Measurements from ENCODE around the gene CNTN2. TPM values are rescaled to one million over a fixed set of nuclear protein-coding genes. Genes with fewer than 3 reads are reported as not detected.

Gene CNTN2, protein sequence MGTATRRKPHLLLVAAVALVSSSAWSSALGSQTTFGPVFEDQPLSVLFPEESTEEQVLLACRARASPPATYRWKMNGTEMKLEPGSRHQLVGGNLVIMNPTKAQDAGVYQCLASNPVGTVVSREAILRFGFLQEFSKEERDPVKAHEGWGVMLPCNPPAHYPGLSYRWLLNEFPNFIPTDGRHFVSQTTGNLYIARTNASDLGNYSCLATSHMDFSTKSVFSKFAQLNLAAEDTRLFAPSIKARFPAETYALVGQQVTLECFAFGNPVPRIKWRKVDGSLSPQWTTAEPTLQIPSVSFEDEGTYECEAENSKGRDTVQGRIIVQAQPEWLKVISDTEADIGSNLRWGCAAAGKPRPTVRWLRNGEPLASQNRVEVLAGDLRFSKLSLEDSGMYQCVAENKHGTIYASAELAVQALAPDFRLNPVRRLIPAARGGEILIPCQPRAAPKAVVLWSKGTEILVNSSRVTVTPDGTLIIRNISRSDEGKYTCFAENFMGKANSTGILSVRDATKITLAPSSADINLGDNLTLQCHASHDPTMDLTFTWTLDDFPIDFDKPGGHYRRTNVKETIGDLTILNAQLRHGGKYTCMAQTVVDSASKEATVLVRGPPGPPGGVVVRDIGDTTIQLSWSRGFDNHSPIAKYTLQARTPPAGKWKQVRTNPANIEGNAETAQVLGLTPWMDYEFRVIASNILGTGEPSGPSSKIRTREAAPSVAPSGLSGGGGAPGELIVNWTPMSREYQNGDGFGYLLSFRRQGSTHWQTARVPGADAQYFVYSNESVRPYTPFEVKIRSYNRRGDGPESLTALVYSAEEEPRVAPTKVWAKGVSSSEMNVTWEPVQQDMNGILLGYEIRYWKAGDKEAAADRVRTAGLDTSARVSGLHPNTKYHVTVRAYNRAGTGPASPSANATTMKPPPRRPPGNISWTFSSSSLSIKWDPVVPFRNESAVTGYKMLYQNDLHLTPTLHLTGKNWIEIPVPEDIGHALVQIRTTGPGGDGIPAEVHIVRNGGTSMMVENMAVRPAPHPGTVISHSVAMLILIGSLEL
- total RNA-seq (1 to 10 TPM in 1 of 7 donors, under 1 TPM in 3, not detected in 3; 0.06 to 2.6 (median 0.27) TPM), polyA plus RNA-seq (under 1 TPM; 0.02 to 0.38 (median 0.05) TPM)
- long read RNA-seq, donor 1 = 0 reads
- long read RNA-seq, donor 2, partial matches to known transcripts = 0 of 1 reads
- long read RNA-seq, donor 2, other reads (novel, unspliced or antisense) = 0 of 1 reads

DNA sequence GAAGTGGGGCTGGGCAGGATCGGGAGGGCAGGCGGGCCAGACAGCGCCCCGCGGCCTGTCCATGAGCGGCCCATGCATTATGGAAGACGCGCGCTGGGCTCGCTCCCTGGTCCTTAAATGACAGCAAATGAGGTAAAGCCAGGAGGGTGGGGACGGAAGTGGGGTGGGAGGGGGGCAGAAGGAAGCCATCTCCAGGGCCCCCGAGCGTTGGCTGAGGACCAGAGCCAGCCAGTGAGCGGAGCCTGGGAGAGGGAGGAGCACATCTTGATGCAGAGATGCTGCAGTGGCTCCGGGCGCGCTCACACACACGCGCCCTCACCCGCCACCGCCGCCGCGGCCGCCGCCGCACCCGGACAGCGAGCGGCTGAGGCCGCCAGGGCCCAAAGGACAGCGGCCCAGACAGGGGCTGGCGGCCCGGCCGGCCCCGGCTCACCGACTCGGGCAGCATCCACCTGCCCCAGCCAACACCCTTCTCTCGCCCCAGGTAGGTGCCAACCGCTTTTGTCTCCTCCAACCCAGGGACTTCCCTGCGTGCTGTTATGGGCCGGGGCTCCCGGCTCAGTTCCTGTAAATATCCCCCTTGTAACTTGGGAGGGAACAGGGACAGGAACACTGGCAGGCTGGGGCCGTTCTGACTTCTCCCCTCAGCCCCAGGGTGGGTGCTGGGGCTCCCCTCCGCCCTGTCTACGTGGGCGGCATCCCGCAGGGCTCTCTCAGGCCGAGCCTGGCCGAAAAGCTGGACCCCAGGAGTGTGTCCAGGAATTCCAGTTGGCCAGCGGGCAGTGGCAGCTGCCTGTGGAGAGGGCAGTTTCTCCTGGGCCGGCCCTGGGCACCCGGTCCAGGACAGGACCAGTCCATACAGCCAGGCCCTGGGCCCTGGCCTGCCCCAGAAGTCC is at the start of gene CNTN2:
Gene CNTN2 (plus strand): TSS at position 302 of the 896 bp plus-strand sequence. CDS start 9,974 bp downstream, outside the sequence.
- WGBS, 5 donors = 7 to 15% (median 12%) methylated on average over 44 to 53 of the region's 53 CpGs
- Histone ChIP-seq H3K9me3 (no peaks in the 10 kb centered on the region), H3K36me3 (no peaks in the 10 kb centered on the region), H3K27ac (no peak within 1 kb of the TSS), H3K4me1 (peaks cover 0 to 13% (median 8%) of the 10 kb centered on the region in 6 donors), H3K27me3 (replicated peaks in 1 of 7) (peaks cover 0 to 72% (median 30%) of the 10 kb centered on the region in 7 donors), H3K4me3 (peak within 1 kb of the TSS in 1 of 8 donors; percentile 21)
- DNase-seq = no peak
- no peak for TF ChIP-seq POLR2A (IDR thresholded peaks at IDR 0.05)
- TF ChIP-seq, protein P1, sequence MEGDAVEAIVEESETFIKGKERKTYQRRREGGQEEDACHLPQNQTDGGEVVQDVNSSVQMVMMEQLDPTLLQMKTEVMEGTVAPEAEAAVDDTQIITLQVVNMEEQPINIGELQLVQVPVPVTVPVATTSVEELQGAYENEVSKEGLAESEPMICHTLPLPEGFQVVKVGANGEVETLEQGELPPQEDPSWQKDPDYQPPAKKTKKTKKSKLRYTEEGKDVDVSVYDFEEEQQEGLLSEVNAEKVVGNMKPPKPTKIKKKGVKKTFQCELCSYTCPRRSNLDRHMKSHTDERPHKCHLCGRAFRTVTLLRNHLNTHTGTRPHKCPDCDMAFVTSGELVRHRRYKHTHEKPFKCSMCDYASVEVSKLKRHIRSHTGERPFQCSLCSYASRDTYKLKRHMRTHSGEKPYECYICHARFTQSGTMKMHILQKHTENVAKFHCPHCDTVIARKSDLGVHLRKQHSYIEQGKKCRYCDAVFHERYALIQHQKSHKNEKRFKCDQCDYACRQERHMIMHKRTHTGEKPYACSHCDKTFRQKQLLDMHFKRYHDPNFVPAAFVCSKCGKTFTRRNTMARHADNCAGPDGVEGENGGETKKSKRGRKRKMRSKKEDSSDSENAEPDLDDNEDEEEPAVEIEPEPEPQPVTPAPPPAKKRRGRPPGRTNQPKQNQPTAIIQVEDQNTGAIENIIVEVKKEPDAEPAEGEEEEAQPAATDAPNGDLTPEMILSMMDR (IDR thresholded peaks at IDR 0.05 in 8 of 11, conservative IDR thresholded peaks at IDR 0.05 in 3 of 11) = no peak
- no peak for TF ChIP-seq POLR2AphosphoS5 (IDR thresholded peaks at IDR 0.05)
- intact Hi-C loops (cut with DNase I; ENCODE audit: low total_unique reads) = no loop called here

DNA sequence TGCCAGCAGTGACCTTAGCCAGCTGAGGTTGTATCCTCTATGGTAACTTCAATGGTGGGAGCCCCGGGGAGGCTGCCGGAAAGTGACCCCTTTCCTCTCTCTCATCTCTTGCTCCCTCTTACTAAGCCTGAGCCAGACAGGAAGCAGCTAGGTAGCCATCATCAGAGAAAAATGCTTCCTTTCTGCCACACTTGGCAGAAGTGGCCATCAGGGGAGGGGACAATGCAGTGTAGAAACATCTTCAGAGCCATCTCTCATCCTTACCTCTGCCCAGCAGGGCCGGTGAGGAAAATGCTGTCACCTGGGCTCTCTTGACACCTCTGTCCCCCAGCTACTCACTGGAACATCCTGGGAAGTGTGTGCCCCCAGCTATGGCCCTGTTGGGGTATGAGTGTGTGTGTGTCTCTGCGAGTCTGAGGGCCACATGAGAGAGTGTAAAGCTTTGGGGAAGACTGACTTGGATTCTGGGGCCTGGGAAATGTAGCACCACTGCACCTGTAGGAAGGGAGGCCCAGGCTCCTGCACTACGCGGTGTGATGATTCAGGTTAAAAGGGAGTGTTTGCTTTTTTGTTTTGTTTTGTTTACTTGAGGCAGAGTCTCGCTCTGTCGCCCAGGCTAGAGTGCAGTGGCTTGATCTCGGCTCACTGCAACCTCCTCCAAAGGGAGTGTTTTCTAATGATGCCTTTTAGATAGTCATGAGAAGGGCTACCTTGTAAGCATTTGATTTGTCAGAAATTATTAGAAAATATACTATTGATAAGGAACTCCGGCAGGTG is 48.7 kb upstream of the CNTN2 start:
- intact Hi-C loops (cut with DNase I; ENCODE audit: low total_unique reads) = no loop called here
- Histone ChIP-seq H3K9me3 (no peaks in the 10 kb centered on the region), H3K36me3 (peaks cover 0 to 4% (median 0%) of the 10 kb centered on the region in 6 donors), H3K27me3 (replicated peaks in 1 of 7) (peaks cover 0 to 8% (median 0%) of the 10 kb centered on the region in 7 donors), H3K27ac (peak overlapping the region in 2 of 8 donors; percentile 5 to 92), H3K4me3 (peak overlapping the region in 1 of 8 donors; percentile 59), H3K4me1 (peaks cover 0 to 40% (median 7%) of the 10 kb centered on the region in 6 donors)
- no peak for TF ChIP-seq POLR2A (IDR thresholded peaks at IDR 0.05)
- TF ChIP-seq, protein P1 (IDR thresholded peaks at IDR 0.05 in 8 of 11, conservative IDR thresholded peaks at IDR 0.05 in 3 of 11) = no peak
- no peak for TF ChIP-seq POLR2AphosphoS5 (IDR thresholded peaks at IDR 0.05)
- 87 to 92% (median 89%) methylated on average over 10 of the region's 10 CpGs for WGBS, 5 donors
- no peak for DNase-seq

DNA sequence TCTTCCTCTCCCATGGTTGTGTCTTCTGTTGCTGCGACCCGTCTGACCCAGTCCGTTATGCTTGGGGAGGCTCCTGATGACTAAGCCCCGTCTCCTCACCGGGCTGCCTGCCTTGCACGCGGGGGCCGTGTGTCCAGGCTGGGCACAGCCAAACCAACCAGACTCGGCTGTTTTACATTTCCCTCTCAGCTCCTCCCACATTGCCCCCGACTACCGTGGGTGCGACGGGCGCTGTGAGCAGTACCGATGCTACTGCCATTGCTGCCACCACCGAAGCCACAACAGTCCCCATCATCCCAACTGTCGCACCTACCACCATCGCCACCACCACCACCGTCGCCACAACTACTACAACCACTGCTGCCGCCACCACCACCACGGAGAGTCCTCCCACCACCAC is 46.0 kb upstream of the CNTN2 start:
- no peaks in the 10 kb centered on the region for H3K36me3 ChIP-seq
- WGBS, 5 donors = 88 to 96% (median 91%) methylated on average over 20 to 22 of the region's 22 CpGs
- intact Hi-C loops (cut with DNase I; ENCODE audit: low total_unique reads) = no loop called here
- no peaks in the 10 kb centered on the region for H3K9me3 ChIP-seq
- TF ChIP-seq, protein P1 (IDR thresholded peaks at IDR 0.05 in 8 of 11, conservative IDR thresholded peaks at IDR 0.05 in 3 of 11) = no peak
- no peak for TF ChIP-seq POLR2A (IDR thresholded peaks at IDR 0.05)
- TF ChIP-seq POLR2AphosphoS5 (IDR thresholded peaks at IDR 0.05) = no peak
- H3K27ac ChIP-seq = peak overlapping the region in 5 of 8 donors; percentile 42 to 64 (median 55)
- peaks cover 0 to 27% (median under 1%) of the 10 kb centered on the region in 6 donors for H3K4me1 ChIP-seq
- no peak overlapping the region for H3K4me3 ChIP-seq
- no peak for DNase-seq
- H3K27me3 ChIP-seq (replicated peaks in 1 of 7) = no peaks in the 10 kb centered on the region

All from spleen (tissue), 13 donors.